CD4-positive, CD25-positive, alpha-beta regulatory T cell (primary cell): ENCODE data around the gene OR10H3. TPM values are rescaled to one million over a fixed set of nuclear protein-coding genes. Genes with fewer than 3 reads are reported as not detected.

Experiments used
- ATAC-seq, 2 donors: fragments of 150-1000 bp; cut with Tn5 transposase; one replicate each; pipeline ENCODE4 v1.10.0; 2021; ENCODE audit warnings: low read depth in 2 of 2, moderate number of reproducible peaks in 2 of 2, moderate library complexity in 1 of 2
- DNase-seq, 3 donors: peaks; one replicate each; pipeline versions ENCODE4 v3.0.0 to v3.0.0-alpha.2; 2012 to 2022; ENCODE audit warnings: mixed read lengths in 1 of 3
- H3K27ac ChIP-seq: one replicate; pipeline ENCODE4 v1.7.0; 2013; ENCODE audit warnings: mild to moderate bottlenecking, low read length; ENCODE audit not compliant: insufficient read depth, poor library complexity, severe bottlenecking
- H3K27me3 ChIP-seq: one replicate; pipeline ENCODE4 v1.7.0; 2013; ENCODE audit warnings: low read length; ENCODE audit not compliant: control insufficient read depth, insufficient read depth
- H3K36me3 ChIP-seq: one replicate; pipeline ENCODE4 v1.7.0; 2013; ENCODE audit warnings: mild to moderate bottlenecking, low read length, moderate library complexity; ENCODE audit not compliant: control insufficient read depth, insufficient read depth
- H3K4me1 ChIP-seq: 2 replicates; pipeline ENCODE4 v1.7.0; 2013; ENCODE audit warnings: mild to moderate bottlenecking, low read length; ENCODE audit not compliant: insufficient read depth, control insufficient read depth, poor library complexity, severe bottlenecking
- H3K4me3 ChIP-seq: one replicate; pipeline ENCODE4 v1.7.0; 2013; ENCODE audit warnings: low read depth, mild to moderate bottlenecking, low read length, moderate library complexity
- H3K9me3 ChIP-seq, 2 experiments: 1 replicate in 1 of 2; 2 replicates in 1 of 2; pipeline ENCODE4 v1.7.0; 2013; ENCODE audit warnings: low read length in 2 of 2, mild to moderate bottlenecking in 1 of 2, moderate library complexity in 1 of 2; ENCODE audit not compliant: control insufficient read depth in 2 of 2
- H3K27ac Mint-ChIP-seq, 3 donors: one replicate each; pipeline ENCODE4 v1.8.0; 2020 to 2022; ENCODE audit warnings: mild to moderate bottlenecking in 3 of 3, mixed read lengths in 3 of 3, moderate library complexity in 2 of 3
- H3K27me3 Mint-ChIP-seq: one replicate; pipeline ENCODE4 v1.8.0; 2022; ENCODE audit warnings: mild to moderate bottlenecking, mixed read lengths
- H3K36me3 Mint-ChIP-seq: one replicate; pipeline ENCODE4 v1.8.0; 2020; ENCODE audit warnings: mixed read lengths
- H3K4me1 Mint-ChIP-seq, 4 donors: one replicate each; pipeline ENCODE4 v1.8.0; 2020 to 2022; ENCODE audit warnings: mixed read lengths in 4 of 4, mild to moderate bottlenecking in 1 of 4
- H3K4me3 Mint-ChIP-seq, 4 donors: one replicate each; pipeline ENCODE4 v1.8.0; 2020 to 2022; ENCODE audit warnings: mild to moderate bottlenecking in 4 of 4, mixed read lengths in 4 of 4, moderate library complexity in 3 of 4
- H3K9me3 Mint-ChIP-seq, 7 donors: one replicate each; pipeline ENCODE4 v1.8.0; 2020 to 2022; ENCODE audit warnings: mixed read lengths in 7 of 7, mild to moderate bottlenecking in 3 of 7, moderate library complexity in 2 of 7
- polyA plus RNA-seq, 4 donors: library from polyadenylated mRNA; unstranded; fragments of 300-500 nt; fragmentation: Illumina TruSeq; gene quantifications; one replicate each; pipeline ENCODE4 v1.2.3, GENCODE V29; 2021
- total RNA-seq: library from RNA; stranded (reverse); gene quantifications from one replicate; pipeline ENCODE4 v1.2.3, GENCODE V29; 2022

Gene OR10H3
- total and polyA plus RNA-seq, 5 donors from 2014 or later: not detected

DNA sequence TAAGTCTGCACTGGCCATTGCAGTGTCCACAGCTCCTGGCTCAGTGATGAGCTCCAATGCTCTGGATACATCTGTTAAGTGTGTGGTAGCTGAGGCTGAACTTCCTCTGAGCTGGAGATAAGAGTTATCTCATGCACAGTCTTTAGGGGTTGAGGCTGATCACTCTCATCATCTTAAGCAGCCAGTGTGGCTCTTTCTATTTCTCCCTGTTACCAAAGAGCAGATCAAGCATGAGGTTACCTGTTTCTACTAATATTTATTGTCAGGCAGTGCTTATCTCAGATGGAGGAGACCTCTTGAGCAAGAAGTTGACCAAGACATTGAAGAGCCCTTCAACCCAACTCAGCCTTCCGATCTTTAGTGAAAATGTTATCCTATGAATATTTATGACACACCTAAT is 16.5 kb upstream of the OR10H3 start:
- H3K9me3 Mint-ChIP-seq: peaks cover 0 to 4% (median 0%) of the 10 kb centered on the region in 7 donors
- H3K27me3 ChIP-seq: peaks cover 13% of the 10 kb centered on the region
- no peak overlapping the region for H3K27ac Mint-ChIP-seq
- no peaks in the 10 kb centered on the region for H3K4me1 Mint-ChIP-seq
- no peaks in the 10 kb centered on the region for H3K9me3 ChIP-seq
- H3K4me1 ChIP-seq: no peaks in the 10 kb centered on the region
- H3K4me3 ChIP-seq: no peak overlapping the region
- H3K4me3 Mint-ChIP-seq: no peak overlapping the region
- peaks cover 39% of the 10 kb centered on the region for H3K27me3 Mint-ChIP-seq
- H3K27ac ChIP-seq: no peak overlapping the region
- no peaks in the 10 kb centered on the region for H3K36me3 ChIP-seq
- DNase-seq (no peak), ATAC-seq (no peak)
- no peaks in the 10 kb centered on the region for H3K36me3 Mint-ChIP-seq

DNA sequence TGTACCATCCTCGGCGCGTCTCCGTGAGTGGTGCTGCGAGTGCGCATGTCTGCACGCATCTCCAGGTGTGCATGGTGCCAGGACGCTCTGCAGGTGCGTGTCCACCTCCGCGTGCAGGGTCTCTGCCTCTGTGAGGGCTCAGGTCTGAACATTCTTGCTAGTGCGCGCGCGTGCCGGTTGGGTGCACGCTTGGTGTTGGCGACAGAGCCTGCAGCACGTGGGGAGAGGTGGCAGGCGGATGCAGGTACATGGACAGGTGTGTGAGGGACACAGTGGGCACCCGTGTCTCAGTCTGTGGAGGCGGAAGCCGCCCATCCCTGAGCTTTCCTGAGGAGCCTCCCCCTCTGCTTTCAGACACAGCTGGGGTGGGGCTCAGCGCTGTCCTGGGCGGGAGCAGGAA is 14.8 kb upstream of the OR10H3 start:
- peaks cover 34% of the 10 kb centered on the region for H3K27me3 Mint-ChIP-seq

DNA sequence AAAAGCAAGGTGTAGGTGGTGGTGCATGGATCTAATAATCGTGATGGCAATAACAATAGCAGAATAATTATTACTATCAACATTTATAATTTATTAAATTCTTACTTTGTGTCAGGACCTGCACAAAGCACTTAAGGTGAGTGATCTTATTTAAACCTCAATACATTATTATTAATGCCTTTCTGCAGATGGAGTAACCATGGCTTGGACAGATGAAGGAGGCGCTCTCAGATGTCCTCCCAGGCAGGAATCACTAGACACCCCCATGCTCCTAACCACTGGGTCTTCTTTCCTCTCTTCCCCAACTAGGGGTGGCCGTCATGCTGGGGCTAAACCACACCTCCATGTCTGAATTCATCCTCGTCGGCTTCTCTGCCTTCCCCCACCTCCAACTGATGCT is 10.1 kb upstream of the OR10H3 start, which contains the start of gene OR10H2:
Gene OR10H2 (plus strand): TSS at position 301 of the 400 bp plus-strand sequence. CDS start 20 bp downstream, at position 321.
- no peaks in the 10 kb centered on the region for H3K36me3 ChIP-seq
- DNase-seq (no peak), ATAC-seq (no peak)
- peaks cover 12% of the 10 kb centered on the region for H3K27me3 ChIP-seq
- H3K9me3 ChIP-seq: peaks cover 0 to 2% of the 10 kb centered on the region in 2 experiments
- H3K27ac ChIP-seq: no peak within 1 kb of the TSS
- H3K27ac Mint-ChIP-seq: no peak within 1 kb of the TSS
- H3K27me3 Mint-ChIP-seq: peaks cover 21% of the 10 kb centered on the region
- H3K9me3 Mint-ChIP-seq: peaks cover 0 to 4% (median 2%) of the 10 kb centered on the region in 7 donors
- H3K36me3 Mint-ChIP-seq: no peaks in the 10 kb centered on the region
- no peak within 1 kb of the TSS for H3K4me3 Mint-ChIP-seq
- no peak within 1 kb of the TSS for H3K4me3 ChIP-seq
- H3K4me1 ChIP-seq: no peaks in the 10 kb centered on the region
- peaks cover 0 to 3% (median 0%) of the 10 kb centered on the region in 4 donors for H3K4me1 Mint-ChIP-seq

More for the DNA sequence above, 14.8 kb upstream of the OR10H3 start:
- Mint-ChIP-seq H3K9me3 (peaks cover 0 to 4% (median 0%) of the 10 kb centered on the region in 7 donors), H3K4me1 (peaks cover 0 to 3% (median 0%) of the 10 kb centered on the region in 4 donors), H3K4me3 (no peak overlapping the region), H3K36me3 (no peaks in the 10 kb centered on the region), H3K27ac (no peak overlapping the region)
- Histone ChIP-seq H3K27me3 (peaks cover 12% of the 10 kb centered on the region), H3K4me1 (no peaks in the 10 kb centered on the region), H3K4me3 (no peak overlapping the region), H3K36me3 (no peaks in the 10 kb centered on the region), H3K27ac (no peak overlapping the region), H3K9me3 (no peaks in the 10 kb centered on the region)
- no peak for ATAC-seq
- DNase-seq: no peak

DNA sequence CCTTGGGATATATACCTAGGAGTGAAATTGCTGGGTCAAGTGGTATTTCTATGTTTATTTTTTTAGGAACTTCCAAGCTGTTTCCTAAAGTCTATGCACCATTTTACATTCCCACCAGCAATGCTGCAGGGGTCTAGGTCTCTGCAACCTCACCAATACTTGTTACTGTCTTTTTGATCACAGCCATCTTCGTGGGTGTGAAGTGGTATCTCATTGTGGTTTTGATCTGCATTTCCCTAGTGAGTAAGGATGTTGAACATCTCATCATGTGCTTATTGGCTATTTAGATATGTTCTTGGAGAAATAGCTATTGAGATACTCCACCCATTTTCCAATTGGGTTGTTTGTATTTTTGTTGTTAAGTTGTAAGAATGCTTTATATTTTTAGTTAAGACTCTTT is 7.2 kb upstream of the OR10H3 start:
- H3K27me3 Mint-ChIP-seq: peaks cover 25% of the 10 kb centered on the region
- no peaks in the 10 kb centered on the region for H3K36me3 Mint-ChIP-seq
- Histone ChIP-seq H3K9me3 (peaks cover 0 to 2% of the 10 kb centered on the region in 2 experiments), H3K4me3 (no peak overlapping the region), H3K27ac (no peak overlapping the region), H3K36me3 (no peaks in the 10 kb centered on the region), H3K27me3 (peaks cover 9% of the 10 kb centered on the region), H3K4me1 (no peaks in the 10 kb centered on the region)
- peaks cover 0 to 3% (median 0%) of the 10 kb centered on the region in 4 donors for H3K4me1 Mint-ChIP-seq
- ATAC-seq (no peak), DNase-seq (no peak)
- H3K4me3 Mint-ChIP-seq: no peak overlapping the region
- H3K27ac Mint-ChIP-seq: no peak overlapping the region
- H3K9me3 Mint-ChIP-seq: peaks cover 0 to 4% (median 1%) of the 10 kb centered on the region in 7 donors

DNA sequence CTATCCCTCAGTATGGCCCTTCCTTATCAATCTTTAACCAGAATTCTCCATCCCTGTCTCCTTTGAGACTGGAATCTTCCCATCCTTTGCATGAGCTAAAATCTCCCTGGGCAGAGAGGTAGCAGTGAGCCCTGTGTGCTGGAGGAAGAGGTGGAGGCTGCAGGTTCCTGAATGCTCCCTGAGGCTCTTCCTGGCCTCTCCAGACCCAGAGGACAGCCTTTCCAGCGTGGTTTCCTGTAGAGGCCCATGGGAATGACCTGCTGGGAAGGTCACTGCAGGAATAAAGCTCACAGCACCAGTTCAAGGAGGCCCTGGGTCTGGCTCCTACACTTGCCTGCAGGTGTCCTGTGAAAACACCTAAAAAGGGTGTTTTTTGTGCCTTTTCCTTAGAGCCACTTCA is 5.4 kb upstream of the OR10H3 start:
- H3K4me1 Mint-ChIP-seq: no peaks in the 10 kb centered on the region
- Histone ChIP-seq H3K27ac (no peak overlapping the region), H3K36me3 (no peaks in the 10 kb centered on the region), H3K4me1 (no peaks in the 10 kb centered on the region), H3K27me3 (peaks cover 7% of the 10 kb centered on the region), H3K4me3 (no peak overlapping the region), H3K9me3 (peaks cover 0 to 2% of the 10 kb centered on the region in 2 experiments)
- ATAC-seq: no peak
- no peak for DNase-seq
- H3K36me3 Mint-ChIP-seq: no peaks in the 10 kb centered on the region
- peaks cover 0 to 4% (median 1%) of the 10 kb centered on the region in 7 donors for H3K9me3 Mint-ChIP-seq
- no peak overlapping the region for H3K4me3 Mint-ChIP-seq
- peaks cover 22% of the 10 kb centered on the region for H3K27me3 Mint-ChIP-seq
- no peak overlapping the region for H3K27ac Mint-ChIP-seq

DNA sequence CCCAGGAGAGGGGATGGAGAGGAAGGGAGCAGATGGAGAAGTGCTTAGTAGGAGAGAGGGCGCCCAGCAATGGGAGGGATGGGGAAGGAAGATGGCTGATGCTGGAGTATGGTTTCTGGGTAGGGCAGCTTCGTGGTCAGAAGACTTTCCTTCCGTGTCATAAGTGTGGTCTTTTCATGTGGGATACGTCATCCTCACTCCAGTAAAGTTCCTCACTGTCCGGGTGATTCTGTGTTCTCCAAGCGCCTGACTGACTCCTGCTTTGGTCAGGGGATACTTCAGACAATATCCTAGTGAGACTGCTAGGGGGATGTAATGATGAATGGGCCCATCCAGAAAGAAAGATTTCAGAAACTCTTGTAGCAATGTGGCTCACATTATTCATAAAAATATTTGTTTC is 3.9 kb upstream of the OR10H3 start:
- Mint-ChIP-seq H3K9me3 (peaks cover 0 to 4% (median 1%) of the 10 kb centered on the region in 7 donors), H3K4me1 (no peaks in the 10 kb centered on the region), H3K27ac (no peak overlapping the region), H3K36me3 (no peaks in the 10 kb centered on the region), H3K4me3 (no peak overlapping the region), H3K27me3 (peaks cover 29% of the 10 kb centered on the region)
- Histone ChIP-seq H3K4me3 (no peak overlapping the region), H3K9me3 (peaks cover 0 to 2% of the 10 kb centered on the region in 2 experiments), H3K27me3 (peaks cover 7% of the 10 kb centered on the region), H3K36me3 (no peaks in the 10 kb centered on the region), H3K4me1 (no peaks in the 10 kb centered on the region), H3K27ac (no peak overlapping the region)
- ATAC-seq (no peak), DNase-seq (no peak)

DNA sequence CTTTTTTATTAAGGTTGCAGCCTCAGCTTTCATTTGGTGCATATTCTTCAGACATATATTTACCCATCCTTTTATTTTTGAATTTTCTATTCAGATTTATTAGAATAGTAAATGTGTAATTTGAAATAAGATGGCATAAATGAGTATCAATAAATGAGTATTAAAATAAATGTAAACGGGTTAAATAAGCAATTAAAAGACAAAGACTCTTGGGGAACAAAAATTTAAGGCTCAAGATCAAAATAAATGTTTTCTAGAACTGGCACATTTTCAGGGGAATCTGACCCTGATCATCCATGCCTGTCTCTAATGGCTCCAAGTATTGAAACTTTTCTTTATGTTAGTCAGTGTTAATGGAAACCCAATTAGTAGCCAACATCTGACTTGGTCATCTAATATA is 3.0 kb downstream of the OR10H3 start:
- no peaks in the 10 kb centered on the region for H3K4me1 ChIP-seq
- Mint-ChIP-seq H3K27ac (no peak overlapping the region), H3K4me1 (no peaks in the 10 kb centered on the region), H3K36me3 (no peaks in the 10 kb centered on the region), H3K4me3 (no peak overlapping the region), H3K27me3 (peaks cover 24% of the 10 kb centered on the region), H3K9me3 (peaks cover 0 to 14% (median 4%) of the 10 kb centered on the region in 7 donors)
- H3K36me3 ChIP-seq: no peaks in the 10 kb centered on the region
- peaks cover 8 to 14% of the 10 kb centered on the region in 2 experiments for H3K9me3 ChIP-seq
- DNase-seq: no peak
- H3K27ac ChIP-seq: no peak overlapping the region
- peaks cover 8% of the 10 kb centered on the region for H3K27me3 ChIP-seq
- ATAC-seq: no peak
- H3K4me3 ChIP-seq: no peak overlapping the region

DNA sequence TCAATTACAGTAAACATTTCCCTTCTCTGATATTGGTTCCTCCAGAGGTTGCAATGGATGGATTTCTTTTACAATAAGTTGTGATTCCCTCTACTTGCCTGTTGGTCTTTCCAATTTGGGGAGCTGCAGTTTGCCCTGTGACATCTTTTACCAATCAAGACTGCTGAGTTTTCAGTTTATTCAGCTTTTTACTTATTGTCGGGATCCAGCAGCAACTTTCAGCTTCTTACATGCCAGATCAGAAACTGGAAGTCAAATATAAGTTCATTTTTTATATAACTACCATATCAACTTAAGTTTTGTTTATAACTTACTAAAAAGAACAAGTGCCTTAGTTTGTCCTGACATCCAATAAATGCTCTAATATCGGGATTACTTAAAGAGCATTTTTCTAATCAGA is 10.5 kb downstream of the OR10H3 start:
- Mint-ChIP-seq H3K9me3 (peaks cover 0 to 4% (median 0%) of the 10 kb centered on the region in 7 donors), H3K4me3 (no peak overlapping the region), H3K27me3 (peaks cover 55% of the 10 kb centered on the region)

More for the DNA sequence above, 10.5 kb downstream of the OR10H3 start:
- no peak overlapping the region for H3K27ac ChIP-seq
- peaks cover 25% of the 10 kb centered on the region for H3K27me3 ChIP-seq
- H3K36me3 ChIP-seq: no peaks in the 10 kb centered on the region
- Mint-ChIP-seq H3K4me1 (no peaks in the 10 kb centered on the region), H3K36me3 (no peaks in the 10 kb centered on the region), H3K27ac (no peak overlapping the region)
- H3K4me1 ChIP-seq: no peaks in the 10 kb centered on the region
- DNase-seq (no peak), ATAC-seq (no peak)
- no peaks in the 10 kb centered on the region for H3K9me3 ChIP-seq
- no peak overlapping the region for H3K4me3 ChIP-seq
